IPS-15b (cell line): Measurements from ENCODE around the gene RNF128.
"Not testable (repeated sequence)": the region's sequence is repeated elsewhere in the genome, so short reads cannot be mapped to it uniquely, and the experiment has no call there.

Experiments used
- H3K27me3 ChIP-seq: one replicate; pipeline ENCODE4 v1.6.1; 2013; ENCODE audit warnings: low read length; ENCODE audit not compliant: control insufficient read depth, insufficient read depth
- H3K36me3 ChIP-seq: one replicate; pipeline ENCODE4 v1.6.1; 2013; ENCODE audit warnings: low read length; ENCODE audit not compliant: control insufficient read depth, insufficient read depth
- H3K4me1 ChIP-seq: one replicate; pipeline ENCODE4 v1.6.1; 2013; ENCODE audit warnings: mild to moderate bottlenecking, low read length; ENCODE audit not compliant: control insufficient read depth, insufficient read depth
- H3K4me3 ChIP-seq: one replicate; pipeline ENCODE4 v1.5.1; 2013; ENCODE audit warnings: low read depth, low read length
- H3K9ac ChIP-seq: one replicate; pipeline ENCODE4 v1.6.1; 2013; ENCODE audit warnings: low read depth, mild to moderate bottlenecking, low read length
- H3K9me3 ChIP-seq: one replicate; pipeline ENCODE4 v1.6.1; 2013; ENCODE audit warnings: mild to moderate bottlenecking, low read length; ENCODE audit not compliant: control insufficient read depth, insufficient read depth

RNF128 gene

DNA sequence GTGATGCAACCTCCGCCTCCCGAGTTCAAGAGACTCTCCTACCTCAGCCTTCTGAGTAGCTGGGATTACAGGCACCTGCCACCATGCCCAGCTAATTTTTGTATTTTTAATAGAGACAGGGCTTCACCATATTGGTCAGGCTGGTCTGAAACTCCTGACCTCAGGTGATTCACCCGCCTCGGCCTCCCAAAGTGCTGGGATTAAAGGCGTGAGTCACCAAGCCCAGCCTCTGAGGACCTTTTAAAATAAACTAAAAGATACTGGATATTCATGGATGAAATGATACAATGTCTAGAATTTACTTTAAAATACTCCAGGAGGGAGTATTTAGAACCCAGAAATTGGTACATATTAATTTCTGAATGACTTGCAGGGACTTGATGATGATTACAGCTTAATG lies 86.4 kb downstream of the RNF128 start:
- not testable (repeated sequence) for H3K9me3 ChIP-seq, H3K27me3 ChIP-seq, H3K4me1 ChIP-seq, H3K36me3 ChIP-seq, H3K4me3 ChIP-seq, H3K9ac ChIP-seq

DNA sequence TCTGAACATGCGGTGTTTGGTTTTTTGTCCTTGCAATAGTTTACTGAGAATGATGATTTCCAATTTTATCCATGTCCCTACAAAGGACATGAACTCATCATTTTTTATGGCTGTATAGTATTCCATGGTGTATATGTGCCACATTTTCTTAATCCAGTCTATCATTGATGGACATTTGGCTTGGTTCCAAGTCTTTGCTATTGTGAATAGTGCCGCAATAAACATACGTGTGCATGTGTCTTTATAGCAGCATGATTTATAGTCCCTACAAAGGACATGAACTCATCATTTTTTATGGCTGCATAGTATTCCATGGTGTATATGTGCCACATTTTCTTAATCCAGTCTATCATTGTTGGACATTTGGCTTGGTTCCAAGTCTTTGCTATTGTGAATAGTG lies 87.6 kb downstream of the RNF128 start:
- H3K4me1 ChIP-seq = not testable (repeated sequence)

More for the DNA sequence above, 87.6 kb downstream of the RNF128 start:
- not testable (repeated sequence) for H3K4me3 ChIP-seq, H3K27me3 ChIP-seq, H3K9me3 ChIP-seq, H3K9ac ChIP-seq, H3K36me3 ChIP-seq
